ENCODE data around the gene ATP2A3. TPM values are rescaled to one million over a fixed set of nuclear protein-coding genes. Genes with fewer than 3 reads are reported as not detected.

ATP2A3 gene
- total and polyA plus RNA-seq, 4 donors, result 16.6 to 64.6 (median 25.5) TPM

DNA sequence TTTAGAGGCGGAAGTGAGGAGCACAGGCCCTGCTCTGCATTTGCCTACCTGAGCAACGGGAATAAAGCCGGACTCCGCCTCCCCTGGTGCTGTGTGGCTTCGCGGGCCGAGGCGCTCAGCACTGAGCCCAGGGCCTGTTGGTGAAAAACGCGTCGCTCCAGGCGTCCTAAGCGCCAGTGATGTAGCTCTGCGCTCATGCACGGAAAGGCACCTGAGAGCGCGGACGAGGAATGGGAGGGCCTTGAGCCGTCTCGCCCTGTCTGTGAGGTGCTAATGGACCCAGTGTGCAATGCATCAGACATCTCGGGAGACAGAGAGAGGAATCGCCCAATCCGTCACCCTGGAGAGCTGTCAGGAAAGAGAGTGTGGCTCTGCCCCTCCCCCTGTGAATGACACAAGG is 17.2 kb upstream of the ATP2A3 start:
- Histone ChIP-seq H3K4me1 (ENCODE audit: control insufficient read depth in 5 of 5, insufficient read depth in 5 of 5, low read length in 5 of 5) (peaks cover 0 to 24% (median 4%) of the 10 kb centered on the region in 5 donors), H3K27ac (ENCODE audit: low read depth in 1 of 2, low read length in 1 of 2) (no peak overlapping the region)

DNA sequence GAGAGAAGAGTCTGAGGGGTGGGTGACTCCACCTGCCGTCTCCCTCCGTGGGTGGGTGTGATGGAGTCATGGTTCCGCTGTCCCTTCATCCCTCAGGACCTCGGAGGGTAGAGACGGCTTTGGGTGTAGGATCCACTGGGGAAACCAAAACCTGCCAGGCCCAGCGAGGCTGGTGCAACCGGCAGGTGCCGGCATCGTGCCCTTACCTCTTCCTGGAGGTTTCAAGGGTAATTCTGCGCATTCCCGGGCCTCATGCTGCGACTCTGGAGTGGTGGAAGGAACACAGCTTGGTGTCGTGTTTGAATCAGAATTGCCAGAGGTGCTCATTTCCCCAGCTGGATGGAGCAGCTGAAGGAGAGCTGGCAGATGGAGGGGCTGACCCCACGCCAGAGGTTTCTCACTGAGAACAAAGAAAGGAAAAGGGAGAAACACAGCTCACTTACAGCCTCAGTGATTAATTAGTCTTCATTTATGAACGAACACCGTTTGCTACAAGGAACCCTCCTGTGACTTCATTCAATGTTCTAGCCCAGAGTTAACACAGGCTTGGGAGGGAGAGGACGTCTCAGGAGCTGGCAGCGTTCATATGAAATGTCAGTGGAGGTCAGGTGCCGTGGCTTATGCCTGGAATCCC is 16.3 kb upstream of the ATP2A3 start:
- Histone ChIP-seq H3K27ac (ENCODE audit: low read depth in 1 of 2, low read length in 1 of 2) (peak overlapping the region in 1 of 2 donors; percentile 12), H3K9me3 (ENCODE audit: control insufficient read depth in 4 of 4, insufficient read depth in 3 of 4, low read length in 3 of 4) (no peaks in the 10 kb centered on the region), H3K9ac (ENCODE audit: insufficient read depth in 1 of 2, low read length in 2 of 2) (no peak overlapping the region), H3K4me3 (no peak overlapping the region), H3K4me1 (ENCODE audit: control insufficient read depth in 5 of 5, insufficient read depth in 5 of 5, low read length in 5 of 5) (peaks cover 0 to 28% (median 4%) of the 10 kb centered on the region in 5 donors), H3K36me3 (ENCODE audit: control insufficient read depth in 4 of 4, insufficient read depth in 4 of 4, low read length in 4 of 4) (no peaks in the 10 kb centered on the region), H3K27me3 (ENCODE audit: control insufficient read depth in 3 of 3, insufficient read depth in 3 of 3, low read length in 2 of 3) (no peaks in the 10 kb centered on the region)
- TF ChIP-seq, protein P1, sequence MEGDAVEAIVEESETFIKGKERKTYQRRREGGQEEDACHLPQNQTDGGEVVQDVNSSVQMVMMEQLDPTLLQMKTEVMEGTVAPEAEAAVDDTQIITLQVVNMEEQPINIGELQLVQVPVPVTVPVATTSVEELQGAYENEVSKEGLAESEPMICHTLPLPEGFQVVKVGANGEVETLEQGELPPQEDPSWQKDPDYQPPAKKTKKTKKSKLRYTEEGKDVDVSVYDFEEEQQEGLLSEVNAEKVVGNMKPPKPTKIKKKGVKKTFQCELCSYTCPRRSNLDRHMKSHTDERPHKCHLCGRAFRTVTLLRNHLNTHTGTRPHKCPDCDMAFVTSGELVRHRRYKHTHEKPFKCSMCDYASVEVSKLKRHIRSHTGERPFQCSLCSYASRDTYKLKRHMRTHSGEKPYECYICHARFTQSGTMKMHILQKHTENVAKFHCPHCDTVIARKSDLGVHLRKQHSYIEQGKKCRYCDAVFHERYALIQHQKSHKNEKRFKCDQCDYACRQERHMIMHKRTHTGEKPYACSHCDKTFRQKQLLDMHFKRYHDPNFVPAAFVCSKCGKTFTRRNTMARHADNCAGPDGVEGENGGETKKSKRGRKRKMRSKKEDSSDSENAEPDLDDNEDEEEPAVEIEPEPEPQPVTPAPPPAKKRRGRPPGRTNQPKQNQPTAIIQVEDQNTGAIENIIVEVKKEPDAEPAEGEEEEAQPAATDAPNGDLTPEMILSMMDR (IDR thresholded peaks at IDR 0.05; ENCODE audit: control extremely low read depth, extremely low read depth), result no peak
- no peak for ATAC-seq (ENCODE audit: insufficient read depth, low FRiP score)
- WGBS, 2 donors, result 76 to 83% methylated on average over 19 of the region's 19 CpGs
- DNase-seq, result no peak

More for the DNA sequence above, 17.2 kb upstream of the ATP2A3 start:
- Histone ChIP-seq H3K9ac (ENCODE audit: insufficient read depth in 1 of 2, low read length in 2 of 2) (no peak overlapping the region), H3K4me3 (no peak overlapping the region), H3K27me3 (ENCODE audit: control insufficient read depth in 3 of 3, insufficient read depth in 3 of 3, low read length in 2 of 3) (no peaks in the 10 kb centered on the region), H3K9me3 (ENCODE audit: control insufficient read depth in 4 of 4, insufficient read depth in 3 of 4, low read length in 3 of 4) (no peaks in the 10 kb centered on the region), H3K36me3 (ENCODE audit: control insufficient read depth in 4 of 4, insufficient read depth in 4 of 4, low read length in 4 of 4) (no peaks in the 10 kb centered on the region)
- WGBS, 2 donors, result 89 to 94% methylated on average over 23 of the region's 23 CpGs
- ATAC-seq (ENCODE audit: insufficient read depth, low FRiP score) (no peak), DNase-seq (no peak)
- TF ChIP-seq, protein P1 (IDR thresholded peaks at IDR 0.05; ENCODE audit: control extremely low read depth, extremely low read depth), result no peak

DNA sequence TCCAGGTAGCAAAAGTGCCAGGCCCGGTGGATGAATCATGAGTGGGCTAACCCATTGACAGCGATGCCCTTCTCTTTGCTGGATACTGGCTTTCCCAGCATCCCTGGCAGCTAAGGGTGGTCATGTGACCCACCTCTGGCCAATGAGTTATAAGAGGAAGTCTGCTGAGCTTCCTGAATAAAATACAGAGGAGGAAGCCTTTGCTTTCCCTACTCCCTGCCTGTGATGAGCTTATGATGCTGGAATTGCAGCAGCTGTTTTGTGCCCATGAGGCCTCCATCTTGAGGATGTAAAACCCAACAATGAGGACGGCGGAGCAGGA is 15.0 kb upstream of the ATP2A3 start:
- H3K9me3 ChIP-seq (ENCODE audit: control insufficient read depth in 4 of 4, insufficient read depth in 3 of 4, low read length in 3 of 4), result peaks cover 0 to 7% (median 2%) of the 10 kb centered on the region in 4 donors
- TF ChIP-seq, protein P1 (IDR thresholded peaks at IDR 0.05; ENCODE audit: control extremely low read depth, extremely low read depth), result no peak
- no peak overlapping the region for H3K4me3 ChIP-seq
- H3K27me3 ChIP-seq (ENCODE audit: control insufficient read depth in 3 of 3, insufficient read depth in 3 of 3, low read length in 2 of 3), result no peaks in the 10 kb centered on the region
- H3K27ac ChIP-seq (ENCODE audit: low read depth in 1 of 2, low read length in 1 of 2), result no peak overlapping the region
- H3K4me1 ChIP-seq (ENCODE audit: control insufficient read depth in 5 of 5, insufficient read depth in 5 of 5, low read length in 5 of 5), result peaks cover 0 to 28% (median 4%) of the 10 kb centered on the region in 5 donors
- no peak overlapping the region for H3K9ac ChIP-seq (ENCODE audit: insufficient read depth in 1 of 2, low read length in 2 of 2)
- DNase-seq (no peak), ATAC-seq (ENCODE audit: insufficient read depth, low FRiP score) (no peak)
- H3K36me3 ChIP-seq (ENCODE audit: control insufficient read depth in 4 of 4, insufficient read depth in 4 of 4, low read length in 4 of 4), result no peaks in the 10 kb centered on the region
- 95 to 96% methylated on average over 4 of the region's 4 CpGs for WGBS, 2 donors

Data from lung (tissue), 12 donors.